K562 (cell line): ENCODE results near the gene PALS1. TPM values are rescaled to one million over a fixed set of nuclear protein-coding genes. Genes with fewer than 3 reads are reported as not detected.

Experiments
- DEAF1 ChIP-seq: fragments of 450-650 bp; formaldehyde crosslinking; IDR thresholded peaks from 2 replicates; pipeline ENCODE4 v1.4.0; 2020; ENCODE audit warnings: mild to moderate bottlenecking, moderate library complexity
- KDM4B ChIP-seq, 2 experiments: fragments of 450-650 bp in 1 of 2; sonication (generic) in 1 of 2; IDR thresholded peaks; 2 replicates each; pipeline ENCODE4 v1.6.1; 2016 to 2017; ENCODE audit warnings: borderline replicate concordance in 2 of 2, antibody characterized with exemption in 1 of 2, low read depth in 1 of 2, mild to moderate bottlenecking in 1 of 2
- REST ChIP-seq, 2 experiments: fragments of 450-650 bp; formaldehyde crosslinking in 1 of 2; IDR thresholded peaks; 2 replicates each; pipeline versions ENCODE4 v1.4.0 to v1.6.1; 2014 to 2020; ENCODE audit warnings: mild to moderate bottlenecking in 2 of 2, borderline replicate concordance in 1 of 2, low read depth in 1 of 2
- SAP30 ChIP-seq: fragments of 200-600 bp; sonication (generic); IDR thresholded peaks from 2 replicates; pipeline ENCODE4 v1.6.1; 2012; ENCODE audit warnings: borderline replicate concordance, low read depth, mild to moderate bottlenecking, moderate library complexity, low read length, control low read depth, inconsistent platforms; ENCODE audit not compliant: insufficient read depth, poor library complexity, severe bottlenecking
- ZNF398 ChIP-seq: fragments of 250-450 bp; sonication (Bioruptor Pico); IDR thresholded peaks from 2 replicates; pipeline ENCODE4 v1.8.0; 2021; ENCODE audit warnings: moderate library complexity, mild to moderate bottlenecking, inconsistent platforms
- ZNF764 ChIP-seq: fragments of 250-450 bp; sonication (Bioruptor Pico); IDR thresholded peaks from 2 replicates; pipeline ENCODE4 v1.4.0; 2020; ENCODE audit warnings: low read depth, mild to moderate bottlenecking, moderate library complexity
- polyA plus RNA-seq, 8 experiments: library from polyadenylated mRNA; depleted of rRNA in 4 of 8; stranded (reverse) in 5 of 8; unstranded in 3 of 8; fragments of >200 nt; fragmentation: Nextera tagmentation in 2 of 8; fragmentation: Illumina TruSeq in 1 of 8; extraction: Ambion mirVana in 2 of 8; extraction: Trizol in 1 of 8; gene quantifications; 2 replicates each; pipeline versions ENCODE4 v1.2.1 to v1.2.3, GENCODE V29; 2011 to 2014; ENCODE audit warnings: inconsistent platforms in 1 of 8, missing spikeins in 1 of 8
- total RNA-seq, 7 experiments: library from RNA; depleted of rRNA in 6 of 7; stranded (reverse); fragments of >200 nt in 6 of 7; fragmentation: Illumina TruSeq in 2 of 7; extraction: Trizol in 2 of 7; gene quantifications; 2 replicates each; pipeline versions ENCODE4 v1.2.1 to v1.2.3, GENCODE V29; 2011 to 2021; ENCODE audit warnings: low replicate concordance in 1 of 7

Gene PALS1
- total and polyA plus RNA-seq, 9 of the 15 experiments (the other 6 are each of a cell fraction or from before 2014, with no cell fraction given) = 4.1 to 9.9 (median 7.2) TPM

- TF ChIP-seq DEAF1 (CRISPR knock-in tag) (peak; percentile 26; the same call in 1 of the 2 replicates), SAP30 (no peak), KDM4B (IDR thresholded peaks at IDR 0.05; ENCODE audit: borderline replicate concordance in 2 of 2, low read depth in 1 of 2) (no peak), REST (IDR thresholded peaks at IDR 0.05; ENCODE audit: borderline replicate concordance) (peak; percentile 20; the same call in 1 of the 2 replicates), REST (CRISPR knock-in tag; IDR thresholded peaks at IDR 0.05; ENCODE audit: low read depth) (no peak), ZNF398 (CRISPR knock-in tag) (no peak), ZNF764 (no peak)
- TF ChIP-seq, all 486 proteins: peak for 4
Observed at GRCh38 chr14:67285876-67286452, 44.7 kb downstream of the PALS1 start (continued).
